HEK293 (cell line): Measurements from ENCODE around the gene PLAAT2.
"Not testable (repeated sequence)": the region's sequence is repeated elsewhere in the genome, so short reads cannot be mapped to it uniquely, and the experiment has no call there.

ENCODE experiments used
- CTCF ChIP-seq: fragments of 450-650 bp; formaldehyde crosslinking; IDR thresholded peaks from 2 replicates; pipeline ENCODE4 v1.5.1; 2016; ENCODE audit warnings: missing biosample characterization, missing genetic modification characterization
- GFI1B ChIP-seq: fragments of 450-650 bp; formaldehyde crosslinking; IDR thresholded peaks from 2 replicates; pipeline ENCODE4 v1.5.1; 2016; ENCODE audit warnings: missing biosample characterization, missing genetic modification characterization
- MEIS1 ChIP-seq: sonication (generic); formaldehyde crosslinking; IDR thresholded peaks from 2 replicates; pipeline ENCODE4 v1.8.1; 2022; ENCODE audit warnings: missing genetic modification reagents, mild to moderate bottlenecking, borderline replicate concordance
- YY1 ChIP-seq: fragments of 450-650 bp; formaldehyde crosslinking; IDR thresholded peaks from 2 replicates; pipeline ENCODE4 v1.5.1; 2018; ENCODE audit warnings: missing biosample characterization, missing genetic modification characterization
- ZBTB49 ChIP-seq: fragments of 450-650 bp; formaldehyde crosslinking; IDR thresholded peaks from 2 replicates; pipeline ENCODE4 v1.5.1; 2016; ENCODE audit warnings: missing biosample characterization, missing genetic modification characterization, low read depth
- ZFP3 ChIP-seq: fragments of 450-650 bp; formaldehyde crosslinking; IDR thresholded peaks from 2 replicates; pipeline ENCODE4 v1.5.1; 2016; ENCODE audit warnings: low read depth, missing biosample characterization, missing genetic modification characterization
- ZNF174 ChIP-seq: fragments of 450-650 bp; formaldehyde crosslinking; IDR thresholded peaks from 2 replicates; pipeline ENCODE4 v1.5.0; 2017; ENCODE audit warnings: missing biosample characterization, mild to moderate bottlenecking, missing genetic modification characterization
- TF ChIP-seq, protein P1 (sequence below): fragments of 450-650 bp; formaldehyde crosslinking; IDR thresholded peaks from 2 replicates; pipeline ENCODE4 v1.5.1; 2016; ENCODE audit warnings: missing biosample characterization, missing genetic modification characterization
- TF ChIP-seq, protein P2 (sequence below): IDR thresholded peaks from 2 replicates; pipeline ENCODE4 v1.6.1; 2011; ENCODE audit warnings: mild to moderate bottlenecking, low read depth, low read length, borderline replicate concordance

- TF ChIP-seq, protein P1, sequence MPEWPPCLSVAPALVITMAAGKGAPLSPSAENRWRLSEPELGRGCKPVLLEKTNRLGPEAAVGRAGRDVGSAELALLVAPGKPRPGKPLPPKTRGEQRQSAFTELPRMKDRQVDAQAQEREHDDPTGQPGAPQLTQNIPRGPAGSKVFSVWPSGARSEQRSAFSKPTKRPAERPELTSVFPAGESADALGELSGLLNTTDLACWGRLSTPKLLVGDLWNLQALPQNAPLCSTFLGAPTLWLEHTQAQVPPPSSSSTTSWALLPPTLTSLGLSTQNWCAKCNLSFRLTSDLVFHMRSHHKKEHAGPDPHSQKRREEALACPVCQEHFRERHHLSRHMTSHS (tag by site-specific recombination): not testable (repeated sequence)
- not testable (repeated sequence) for TF ChIP-seq ZFP3 (tag by site-specific recombination); MEIS1 (CRISPR knock-in tag); CTCF (tag by site-specific recombination); GFI1B (tag by site-specific recombination); ZNF174 (tag by site-specific recombination); YY1 (tag by site-specific recombination); ZBTB49
- TF ChIP-seq, protein P2, sequence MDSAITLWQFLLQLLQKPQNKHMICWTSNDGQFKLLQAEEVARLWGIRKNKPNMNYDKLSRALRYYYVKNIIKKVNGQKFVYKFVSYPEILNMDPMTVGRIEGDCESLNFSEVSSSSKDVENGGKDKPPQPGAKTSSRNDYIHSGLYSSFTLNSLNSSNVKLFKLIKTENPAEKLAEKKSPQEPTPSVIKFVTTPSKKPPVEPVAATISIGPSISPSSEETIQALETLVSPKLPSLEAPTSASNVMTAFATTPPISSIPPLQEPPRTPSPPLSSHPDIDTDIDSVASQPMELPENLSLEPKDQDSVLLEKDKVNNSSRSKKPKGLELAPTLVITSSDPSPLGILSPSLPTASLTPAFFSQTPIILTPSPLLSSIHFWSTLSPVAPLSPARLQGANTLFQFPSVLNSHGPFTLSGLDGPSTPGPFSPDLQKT: not testable (repeated sequence)
These were observed 35.0 kb downstream of the PLAAT2 start for GRCh38 chr11:63528156-63528555.
